ENCODE results near the gene PSME3. TPM values are rescaled to one million over a fixed set of nuclear protein-coding genes. Genes with fewer than 3 reads are reported as not detected.
"Not testable (repeated sequence)": the region's sequence is repeated elsewhere in the genome, so short reads cannot be mapped to it uniquely, and the experiment has no call there.

PSME3 gene
- total RNA-seq, 1 donor from 2014 or later: 39.8 TPM

DNA sequence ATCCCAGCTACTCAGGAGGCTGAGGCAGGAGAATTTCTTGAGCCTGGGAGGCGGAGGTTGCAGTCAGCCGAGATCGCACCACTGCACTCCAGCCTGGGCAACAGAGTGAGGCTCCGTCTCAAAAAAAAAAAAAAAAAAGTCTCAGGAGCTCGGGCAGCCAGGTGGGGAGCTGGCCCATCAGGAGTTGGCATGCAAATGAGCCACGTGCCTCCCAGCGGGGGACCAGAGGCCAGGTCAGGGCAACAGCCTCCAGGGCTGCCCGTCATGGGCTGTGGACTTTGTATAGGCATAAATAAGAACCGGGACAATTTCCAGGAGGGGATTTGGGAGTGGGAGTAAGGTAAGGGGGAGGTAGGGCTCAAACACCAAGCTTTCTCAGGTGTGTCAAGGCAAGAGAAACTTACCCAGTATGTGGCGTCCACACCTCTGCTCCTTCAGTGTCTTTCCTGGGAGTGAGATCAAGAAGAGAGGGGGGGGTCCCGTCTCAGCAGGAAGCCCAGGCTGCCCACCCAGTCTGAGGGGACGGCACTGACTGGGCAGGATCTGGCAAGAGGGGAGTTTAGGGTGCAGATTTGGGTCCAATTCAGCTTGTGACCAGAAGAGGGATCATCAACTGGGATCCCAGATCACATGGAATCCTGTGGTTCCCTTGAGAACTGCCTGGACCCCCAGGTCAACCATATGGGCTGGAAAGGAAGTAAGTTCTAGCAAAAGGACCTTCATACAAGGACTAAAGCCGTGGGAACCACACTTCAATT is 45.1 kb downstream of the PSME3 start:
- DNase-seq: no peak

DNA sequence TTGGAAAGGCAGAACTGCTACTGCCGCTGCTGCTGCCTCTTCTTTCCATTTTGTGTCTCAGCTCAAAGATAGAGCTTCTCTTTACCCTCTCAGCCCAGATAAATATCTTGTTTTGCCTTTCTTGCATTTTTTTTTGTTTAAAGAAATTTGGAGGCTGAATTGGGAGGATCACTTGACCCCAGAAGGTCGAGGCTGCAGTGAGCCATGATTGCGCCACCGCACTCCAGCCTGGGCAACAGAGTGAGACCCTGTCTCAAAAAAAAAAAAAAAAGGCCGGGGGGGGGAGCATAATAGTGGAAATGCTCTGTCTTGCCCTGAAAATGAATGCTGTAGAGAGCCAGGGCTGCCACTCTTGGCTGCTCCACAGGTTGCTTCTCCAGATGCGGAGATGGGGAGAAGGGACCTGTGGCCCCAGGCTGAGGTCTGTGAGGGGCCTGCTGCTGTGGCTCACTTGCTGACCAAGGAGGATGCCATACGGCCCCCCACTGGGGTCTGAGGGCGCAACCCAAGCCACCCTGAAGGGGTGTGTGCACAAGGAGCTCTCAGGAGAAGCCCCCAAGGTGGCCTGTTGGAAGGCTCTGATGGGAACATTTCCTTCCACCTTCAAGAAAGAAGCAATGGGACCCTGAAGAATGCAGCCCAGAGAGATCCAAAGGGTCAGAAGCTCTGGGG is 45.9 kb downstream of the PSME3 start:
- no peak for DNase-seq

DNA sequence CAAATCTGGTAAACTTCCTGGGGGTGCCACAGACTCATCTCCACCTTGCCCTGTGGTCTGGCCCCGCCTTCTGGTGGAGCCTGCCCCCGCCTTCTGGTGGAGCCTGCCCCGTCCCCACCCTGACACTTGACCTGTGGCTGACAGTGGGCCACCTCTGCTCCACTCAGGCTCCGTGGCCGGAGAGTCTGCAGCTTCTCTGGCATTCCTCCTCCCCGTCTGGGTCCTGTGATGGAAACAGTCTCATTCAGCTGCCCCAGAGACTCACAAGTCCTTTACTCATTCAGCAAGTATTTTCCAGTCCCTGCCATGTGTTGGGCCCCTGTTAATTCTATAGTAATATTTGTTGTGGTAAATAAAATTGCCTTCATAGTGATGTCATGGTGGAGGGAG is 46.4 kb downstream of the PSME3 start:
- DNase-seq: no peak

DNA sequence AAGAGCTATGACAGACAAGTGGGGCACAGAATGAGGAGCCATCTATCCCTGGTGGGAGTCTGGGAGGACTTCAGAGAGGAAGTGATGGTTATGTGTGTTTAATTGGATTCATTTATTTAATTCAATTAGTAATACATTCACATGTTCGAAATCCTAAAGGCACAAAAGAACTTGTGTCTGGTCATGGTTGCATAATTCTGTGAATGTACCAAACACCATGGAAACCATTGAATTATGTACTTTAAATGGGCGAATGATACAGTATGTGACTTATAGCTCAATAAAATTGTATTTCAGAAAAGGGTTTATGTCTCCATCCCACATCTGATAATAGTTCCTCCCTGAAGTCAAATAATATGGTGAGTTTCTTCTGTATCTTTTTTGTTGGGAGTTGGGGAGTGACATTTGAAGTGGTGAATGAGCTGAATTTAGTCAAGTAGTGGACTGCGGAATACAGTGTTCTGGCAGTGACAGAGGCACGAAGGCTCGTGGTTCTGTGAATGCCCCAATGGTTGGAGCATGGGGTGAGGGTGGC is 47.6 kb downstream of the PSME3 start:
- no peak for DNase-seq

DNA sequence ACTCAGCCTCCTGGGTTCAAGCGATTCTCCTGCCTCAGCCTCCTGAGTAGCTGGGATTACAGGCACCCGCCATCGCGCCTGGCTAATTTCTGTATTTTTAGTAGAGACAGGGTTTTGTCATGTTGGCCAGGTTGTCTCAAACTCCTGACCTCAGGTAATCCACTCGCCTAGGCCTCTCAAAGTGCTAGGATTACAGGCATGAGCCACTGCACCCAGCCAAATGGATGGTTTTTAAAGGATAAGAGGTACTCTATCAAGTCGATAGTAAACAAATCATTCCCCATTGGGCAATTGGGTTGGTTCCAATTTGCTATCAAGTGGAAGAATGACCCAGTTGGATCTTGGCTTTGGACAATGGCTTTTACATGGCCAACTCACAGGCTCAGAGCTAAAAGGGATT is 48.5 kb downstream of the PSME3 start:
- DNase-seq: not testable (repeated sequence)

DNA sequence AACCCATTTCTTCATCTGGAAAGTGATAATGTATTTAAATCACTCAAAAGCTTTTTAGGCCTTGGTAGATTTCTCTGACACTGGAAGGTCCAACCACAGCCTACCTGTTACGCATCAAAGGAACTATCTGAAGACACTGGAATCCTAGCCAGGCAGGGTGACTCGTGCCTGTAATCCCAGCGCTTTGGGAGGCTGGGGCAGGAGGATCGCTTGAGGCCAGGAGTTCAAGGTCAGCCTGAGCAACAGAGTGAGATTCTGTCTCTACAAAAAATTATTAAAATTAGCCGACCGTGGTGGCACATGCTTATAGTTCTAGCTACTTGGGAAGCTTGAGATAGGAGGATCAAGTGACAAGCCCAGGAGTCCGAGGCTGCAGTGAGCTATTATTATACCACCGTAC is 49.0 kb downstream of the PSME3 start:
- DNase-seq: no peak

DNA sequence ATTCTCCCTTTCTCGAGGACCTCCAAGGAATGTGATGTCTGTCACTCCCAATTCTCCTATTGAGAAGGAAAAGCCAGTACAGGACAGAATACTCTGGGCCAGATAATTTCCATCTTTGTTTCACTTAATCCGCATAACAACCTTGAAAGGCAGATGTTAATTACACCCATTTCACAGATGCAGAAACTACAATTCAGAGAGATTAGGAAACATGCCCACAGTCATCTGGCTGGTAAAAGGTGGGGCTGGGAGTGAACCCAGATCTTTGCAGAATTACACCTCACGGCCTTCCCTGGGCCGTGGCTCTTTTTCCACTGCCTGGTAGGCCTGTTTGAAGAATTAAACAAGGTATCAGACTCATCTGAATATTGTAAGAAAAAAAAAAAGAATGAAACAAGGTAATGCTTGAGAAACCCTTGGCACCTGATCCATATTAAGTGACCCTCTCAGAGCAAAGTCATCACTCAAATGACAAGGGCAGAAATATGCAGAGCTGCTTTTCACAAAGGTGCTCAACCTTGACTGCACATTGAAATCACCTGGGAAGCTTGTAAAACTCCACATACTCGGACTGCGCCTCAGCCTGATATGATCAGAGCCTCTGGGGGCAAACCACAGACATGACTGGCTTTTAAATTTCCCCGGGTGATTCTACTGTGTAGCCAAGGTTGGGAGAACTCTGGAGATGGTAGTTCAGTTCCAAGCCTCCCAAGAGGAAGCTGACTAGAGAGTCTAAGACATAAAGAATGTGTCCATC is 50.8 kb downstream of the PSME3 start:
- DNase-seq: no peak

DNA sequence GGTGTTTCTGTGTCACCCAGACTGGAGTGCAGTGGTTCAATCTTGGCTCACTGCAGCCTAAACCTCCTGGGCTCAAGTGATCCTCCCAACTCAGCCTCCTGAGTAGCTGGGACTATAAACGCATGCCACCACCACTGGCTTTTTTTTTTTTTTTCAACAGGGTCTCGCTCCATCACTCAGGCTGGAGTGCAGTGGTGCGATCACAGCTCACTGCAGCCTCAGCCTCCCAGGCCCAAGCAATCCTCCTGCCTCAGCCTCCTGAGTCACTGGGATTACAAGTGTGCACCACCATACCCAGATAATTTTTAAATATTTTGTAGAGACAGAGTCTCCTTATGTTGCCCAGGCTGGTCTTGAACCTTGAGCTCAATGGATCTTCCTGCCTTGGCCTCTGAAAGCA is 52.6 kb downstream of the PSME3 start:
- not testable (repeated sequence) for DNase-seq

DNA sequence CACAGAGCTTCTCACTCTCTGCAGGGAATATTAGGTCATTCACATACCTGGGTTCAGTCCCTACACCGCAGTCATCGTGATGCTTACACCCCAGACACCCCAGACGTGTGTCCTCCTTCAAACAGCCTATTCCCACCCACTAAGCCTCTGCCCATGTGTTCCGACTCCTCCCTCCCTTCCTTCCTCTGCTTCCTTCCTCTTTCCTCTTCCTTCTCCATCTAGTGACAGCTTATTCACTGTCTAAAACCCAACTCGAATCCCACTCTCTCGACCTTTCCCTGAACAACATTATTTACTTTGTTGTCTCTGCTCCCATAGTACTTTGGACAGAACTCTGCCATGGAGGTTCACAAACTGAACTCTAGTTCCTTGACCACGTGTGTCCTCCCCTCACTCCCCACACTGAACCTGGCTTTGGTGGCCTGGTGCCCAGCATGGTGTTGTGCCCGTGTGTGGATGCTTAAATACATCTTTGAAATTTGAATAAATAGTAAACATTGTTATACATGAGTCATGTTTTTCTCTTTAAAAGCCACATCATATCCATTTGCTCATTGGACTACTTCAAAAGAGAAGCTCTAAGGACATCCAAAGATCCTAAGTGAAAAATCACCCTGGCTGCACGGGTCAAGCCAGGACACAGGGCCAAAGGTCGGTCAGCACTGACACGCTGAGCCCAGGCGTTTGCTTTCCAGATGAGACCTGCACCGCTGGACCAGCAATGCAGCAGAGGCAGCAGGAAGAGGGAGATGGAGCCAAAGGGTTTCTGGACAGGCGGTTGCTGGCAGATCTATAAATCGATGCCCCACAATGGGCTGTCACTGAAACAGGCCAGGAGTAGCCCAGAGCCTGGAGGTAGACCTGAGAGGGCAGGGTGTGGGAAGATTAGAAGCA is 53.3 kb downstream of the PSME3 start:
- no peak for DNase-seq

DNA sequence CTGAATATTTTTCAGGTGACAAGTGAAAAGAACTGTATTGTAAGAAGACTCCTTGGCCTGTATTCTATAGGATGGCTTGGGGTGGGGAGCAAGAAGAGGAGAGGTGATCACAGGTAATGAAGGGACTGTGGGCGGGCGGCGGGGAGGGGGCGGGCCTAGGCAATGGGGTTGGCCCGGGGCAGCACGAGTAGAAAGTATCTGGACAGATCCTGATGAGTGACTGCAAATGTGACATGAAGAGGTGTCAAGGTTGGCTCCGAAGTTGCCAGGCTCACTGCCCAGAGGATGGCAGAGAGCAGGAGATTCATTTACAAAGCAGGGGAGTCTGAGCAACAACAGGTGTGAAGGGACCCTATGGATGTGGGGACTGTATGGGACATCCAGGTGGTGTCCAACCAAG is 56.6 kb downstream of the PSME3 start:
- DNase-seq: no peak

DNA sequence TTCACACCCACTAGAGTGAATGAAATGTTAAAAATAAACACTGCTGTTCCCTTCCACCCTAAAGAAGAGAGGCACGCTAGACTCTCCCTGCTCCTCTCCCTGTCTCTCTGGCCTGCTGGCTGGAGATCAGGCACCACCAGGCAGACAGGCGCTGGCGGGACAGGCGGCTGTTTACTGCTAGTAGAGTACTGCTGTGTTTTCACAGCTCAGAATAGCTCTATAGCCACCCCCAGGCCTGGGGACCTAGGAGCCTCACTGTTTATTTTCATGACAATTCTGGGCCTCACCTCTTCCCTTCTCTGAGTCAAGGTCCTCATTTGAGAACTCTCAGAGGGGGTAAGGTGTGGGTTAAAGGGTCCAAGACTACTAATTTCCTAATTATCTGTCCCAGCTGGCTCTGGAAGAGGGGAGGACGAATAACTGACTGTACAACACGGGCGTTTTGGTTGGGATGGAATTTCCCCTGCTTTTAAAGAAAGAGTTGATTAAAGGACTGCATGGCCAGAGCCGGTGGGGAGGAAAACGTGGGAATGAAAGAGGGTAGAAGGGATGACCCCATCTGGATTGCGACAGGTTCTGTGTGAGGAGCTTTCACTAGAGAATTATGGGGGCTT is 58.4 kb downstream of the PSME3 start:
- no peak for DNase-seq

DNA sequence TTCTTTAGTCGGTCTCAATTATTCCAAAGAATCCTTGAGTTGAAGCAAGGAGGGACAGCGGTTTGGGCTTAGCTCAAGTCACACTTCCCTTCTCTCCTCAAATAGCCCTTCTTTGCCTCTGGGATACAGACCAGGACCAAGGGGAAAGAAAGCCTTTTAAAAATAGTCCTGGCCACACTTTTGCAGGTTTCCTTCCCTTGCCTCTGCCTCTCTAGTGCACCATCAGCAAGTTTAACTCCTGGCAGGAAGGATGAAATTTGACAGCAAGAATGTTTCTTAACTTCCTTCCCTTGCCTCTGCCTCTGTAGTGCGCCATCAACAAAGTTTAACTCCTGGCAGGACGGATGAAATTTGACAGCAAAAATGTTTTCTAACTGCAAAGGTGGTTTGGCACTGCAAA is 60.2 kb downstream of the PSME3 start:
- DNase-seq: no peak

Small RNAs within 50 kb of the gene (small RNA-seq; reads per million reads assigned to genes)
- gene MIR6781 (not detected), gene RNU6-287P (not detected)

Other genes starting within 250 kb of the PSME3 start
- 54.9 TPM for gene RETREG3, start 224.0 kb upstream of the PSME3 start, total RNA-seq
- 10.3 TPM for gene TUBG1, start 223.7 kb upstream of the PSME3 start, total RNA-seq
- 9.4 TPM for gene TUBG2, start 174.1 kb upstream of the PSME3 start, total RNA-seq
- 2.8 TPM for gene PLEKHH3, start 156.4 kb upstream of the PSME3 start, total RNA-seq
- gene CCR10, start 151.6 kb upstream of the PSME3 start, total RNA-seq: 0.47 TPM
- 7.5 TPM for gene CNTNAP1, start 150.9 kb upstream of the PSME3 start, total RNA-seq
- 23.2 TPM for gene EZH1, start 88.4 kb upstream of the PSME3 start, total RNA-seq
- 14.3 TPM for gene RAMP2, start 72.2 kb upstream of the PSME3 start, total RNA-seq
- 24.5 TPM for gene VPS25, start 59.9 kb upstream of the PSME3 start, total RNA-seq
- 0.31 TPM for gene WNK4, start 52.8 kb upstream of the PSME3 start, total RNA-seq
- gene COA3, start 34.7 kb upstream of the PSME3 start, total RNA-seq: 61.8 TPM
- 0.47 TPM for gene CNTD1, start 34.5 kb upstream of the PSME3 start, total RNA-seq
- gene BECN1, start 9.1 kb upstream of the PSME3 start, total RNA-seq: 57.7 TPM
- 0.78 TPM for gene AOC2, start 11.2 kb downstream of the PSME3 start, total RNA-seq
- gene AOC3, start 17.8 kb downstream of the PSME3 start, total RNA-seq: 0.16 TPM
- not detected for gene G6PC1, start 67.4 kb downstream of the PSME3 start, total RNA-seq
- 26.8 TPM for gene AARSD1, start 131.1 kb downstream of the PSME3 start, total RNA-seq
- 1.2 TPM for gene PTGES3L, start 146.7 kb downstream of the PSME3 start, total RNA-seq
- gene RUNDC1, start 147.2 kb downstream of the PSME3 start, total RNA-seq: 13.3 TPM
- 891 TPM for gene RPL27, start 165.0 kb downstream of the PSME3 start, total RNA-seq
- 2.5 TPM for gene IFI35, start 173.4 kb downstream of the PSME3 start, total RNA-seq
- 58.3 TPM for gene VAT1, start 189.0 kb downstream of the PSME3 start, total RNA-seq
- 3.6 TPM for gene RND2, start 191.8 kb downstream of the PSME3 start, total RNA-seq

Measured in occipital lobe (tissue), 3 donors.